Hematopoietic multipotent progenitor cell treated with erythropoietin and hydrocortisone succinate and interleukin-3 and kit ligand, for 17 days (in vitro differentiated cells): Measurements from ENCODE around the gene THRAP3.

Experiments
- DNase-seq: peaks from one replicate; pipeline ENCODE4 v3.0.0-alpha.2; 2015; ENCODE audit warnings: low spot score

THRAP3 gene

GRCh38 chr1:36327421-36328087, 103.3 kb downstream of the THRAP3 start:
- DNase-seq = no peak

GRCh38 chr1:36328088-36328480, 103.8 kb downstream of the THRAP3 start:
- no peak for DNase-seq

- DNase-seq = no peak
Observed at GRCh38 chr1:36328713-36329112, 104.5 kb downstream of the THRAP3 start.

- DNase-seq = no peak
Observed at GRCh38 chr1:36329817-36330216, 105.6 kb downstream of the THRAP3 start.

- DNase-seq = no peak
Observed at GRCh38 chr1:36330940-36331339, 106.7 kb downstream of the THRAP3 start.

- no peak for DNase-seq
Observed at GRCh38 chr1:36337830-36338229, 113.6 kb downstream of the THRAP3 start.

- DNase-seq = no peak
Observed at GRCh38 chr1:36339215-36339614, 115.0 kb downstream of the THRAP3 start.

GRCh38 chr1:36339615-36340014, 115.4 kb downstream of the THRAP3 start:
- DNase-seq = no peak

- no peak for DNase-seq
Observed at GRCh38 chr1:36341626-36342320, 117.5 kb downstream of the THRAP3 start.

GRCh38 chr1:36342426-36343185, 118.4 kb downstream of the THRAP3 start:
- DNase-seq = peak; percentile 81

- no peak for DNase-seq
Observed at GRCh38 chr1:36343651-36344394, 119.6 kb downstream of the THRAP3 start.

GRCh38 chr1:36344395-36344680, 120.1 kb downstream of the THRAP3 start:
- DNase-seq = no peak

- no peak for DNase-seq
Observed at GRCh38 chr1:36345353-36345752, 121.1 kb downstream of the THRAP3 start.

GRCh38 chr1:36346741-36347370, 122.6 kb downstream of the THRAP3 start:
- no peak for DNase-seq

- DNase-seq = no peak
Observed at GRCh38 chr1:36349241-36349671, 125.0 kb downstream of the THRAP3 start.

- no peak for DNase-seq
Observed at GRCh38 chr1:36349839-36350238, 125.6 kb downstream of the THRAP3 start.

GRCh38 chr1:36350659-36351226, 126.5 kb downstream of the THRAP3 start:
- no peak for DNase-seq

GRCh38 chr1:36351227-36351977, 127.2 kb downstream of the THRAP3 start:
- no peak for DNase-seq

GRCh38 chr1:36352125-36352909, 128.1 kb downstream of the THRAP3 start:
- no peak for DNase-seq
